ENCODE measurements around the gene SLC13A3. TPM values are rescaled to one million over a fixed set of nuclear protein-coding genes. Genes with fewer than 3 reads are reported as not detected.

SLC13A3 gene
- total RNA-seq, 1 experiment from 2014 or later = 1.3 TPM

- TF ChIP-seq, protein P1, sequence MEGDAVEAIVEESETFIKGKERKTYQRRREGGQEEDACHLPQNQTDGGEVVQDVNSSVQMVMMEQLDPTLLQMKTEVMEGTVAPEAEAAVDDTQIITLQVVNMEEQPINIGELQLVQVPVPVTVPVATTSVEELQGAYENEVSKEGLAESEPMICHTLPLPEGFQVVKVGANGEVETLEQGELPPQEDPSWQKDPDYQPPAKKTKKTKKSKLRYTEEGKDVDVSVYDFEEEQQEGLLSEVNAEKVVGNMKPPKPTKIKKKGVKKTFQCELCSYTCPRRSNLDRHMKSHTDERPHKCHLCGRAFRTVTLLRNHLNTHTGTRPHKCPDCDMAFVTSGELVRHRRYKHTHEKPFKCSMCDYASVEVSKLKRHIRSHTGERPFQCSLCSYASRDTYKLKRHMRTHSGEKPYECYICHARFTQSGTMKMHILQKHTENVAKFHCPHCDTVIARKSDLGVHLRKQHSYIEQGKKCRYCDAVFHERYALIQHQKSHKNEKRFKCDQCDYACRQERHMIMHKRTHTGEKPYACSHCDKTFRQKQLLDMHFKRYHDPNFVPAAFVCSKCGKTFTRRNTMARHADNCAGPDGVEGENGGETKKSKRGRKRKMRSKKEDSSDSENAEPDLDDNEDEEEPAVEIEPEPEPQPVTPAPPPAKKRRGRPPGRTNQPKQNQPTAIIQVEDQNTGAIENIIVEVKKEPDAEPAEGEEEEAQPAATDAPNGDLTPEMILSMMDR (conservative IDR thresholded peaks at IDR 0.05; ENCODE audit: low read depth, low read length) = peak; percentile 91
- no peak for TF ChIP-seq EZH2 (IDR thresholded peaks at IDR 0.05; ENCODE audit: borderline replicate concordance, low read depth, low read length, poor library complexity, severe bottlenecking)
- Histone ChIP-seq H3K27me3 (replicated peaks; ENCODE audit: insufficient read depth, low read depth, low read length, poor library complexity) (no peaks in the 10 kb centered on the region), H3K4me1 (ENCODE audit: insufficient read depth, low read length, poor library complexity, severe bottlenecking) (no peaks in the 10 kb centered on the region), H3K9me3 (ENCODE audit: low read depth, low read length, poor library complexity, severe bottlenecking) (no peaks in the 10 kb centered on the region), H3K36me3 (ENCODE audit: insufficient read depth, low read length, poor library complexity, severe bottlenecking) (no peaks in the 10 kb centered on the region), H3K27ac (ENCODE audit: low read depth, low read length, poor library complexity, severe bottlenecking) (no peak overlapping the region), H3K4me3 (ENCODE audit: low read depth, low read length, poor library complexity, severe bottlenecking) (peak overlapping the region; percentile 14)
- ChIA-PET POLR2A (ENCODE audit: low non-redundant PET) (no interaction called here), CTCF (no interaction called here)
- no TSS peak for BruUV-seq (replicated peaks)
- DNase-seq (ENCODE audit: low spot score) = peak; percentile 76
- intact Hi-C loops (cut with micrococcal nuclease; ENCODE audit: unreplicated experiment) = no loop called here
These were observed 88.7 kb downstream of the SLC13A3 start for GRCh38 chr20:46562373-46563169.

DNA sequence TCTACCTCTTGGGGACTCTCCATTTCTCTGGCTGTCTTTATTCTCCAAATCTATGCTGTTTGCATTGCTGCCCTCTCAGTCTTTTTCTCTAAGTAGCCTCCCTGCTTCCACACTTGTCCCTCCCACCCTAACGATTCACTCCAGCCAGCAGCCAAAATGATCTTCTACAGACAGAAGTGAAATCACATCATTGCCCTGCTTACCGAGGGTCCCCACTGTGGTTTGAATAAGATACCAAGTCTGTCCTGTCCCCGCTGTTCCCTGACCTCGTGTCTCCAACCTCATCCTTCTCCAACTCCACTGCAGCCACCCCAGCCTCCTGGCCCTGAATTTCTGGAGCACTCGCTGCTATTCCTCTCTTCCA, 89.3 kb downstream of the SLC13A3 start:
- no peak for DNase-seq (ENCODE audit: low spot score)
- TF ChIP-seq, protein P1 (conservative IDR thresholded peaks at IDR 0.05; ENCODE audit: low read depth, low read length) = no peak
- no peak for TF ChIP-seq EZH2 (IDR thresholded peaks at IDR 0.05; ENCODE audit: borderline replicate concordance, low read depth, low read length, poor library complexity, severe bottlenecking)
- no peak overlapping the region for H3K27ac ChIP-seq (ENCODE audit: low read depth, low read length, poor library complexity, severe bottlenecking)
- no peaks in the 10 kb centered on the region for H3K4me1 ChIP-seq (ENCODE audit: insufficient read depth, low read length, poor library complexity, severe bottlenecking)
- no peak overlapping the region for H3K4me3 ChIP-seq (ENCODE audit: low read depth, low read length, poor library complexity, severe bottlenecking)
- POLR2A ChIA-PET (ENCODE audit: low non-redundant PET) = no interaction called here
- intact Hi-C loops (cut with micrococcal nuclease; ENCODE audit: unreplicated experiment) = no loop called here
- CTCF ChIA-PET = interaction anchor here (1.1 kb wide), 1 partner anchor 24 kb away, joined by 5 read pairs; no protein-coding TSS in a partner anchor
- H3K9me3 ChIP-seq (ENCODE audit: low read depth, low read length, poor library complexity, severe bottlenecking) = no peaks in the 10 kb centered on the region
- no TSS peak for BruUV-seq (replicated peaks)
- no peaks in the 10 kb centered on the region for H3K36me3 ChIP-seq (ENCODE audit: insufficient read depth, low read length, poor library complexity, severe bottlenecking)
- peaks cover under 1% of the 10 kb centered on the region for H3K27me3 ChIP-seq (replicated peaks; ENCODE audit: insufficient read depth, low read depth, low read length, poor library complexity)

GRCh38 chr20:46559685-46560440, 91.4 kb downstream of the SLC13A3 start:
- Histone ChIP-seq H3K36me3 (ENCODE audit: insufficient read depth, low read length, poor library complexity, severe bottlenecking) (no peaks in the 10 kb centered on the region), H3K4me3 (ENCODE audit: low read depth, low read length, poor library complexity, severe bottlenecking) (no peak overlapping the region), H3K27ac (ENCODE audit: low read depth, low read length, poor library complexity, severe bottlenecking) (no peak overlapping the region), H3K27me3 (replicated peaks; ENCODE audit: insufficient read depth, low read depth, low read length, poor library complexity) (peaks cover 4% of the 10 kb centered on the region), H3K9me3 (ENCODE audit: low read depth, low read length, poor library complexity, severe bottlenecking) (no peaks in the 10 kb centered on the region), H3K4me1 (ENCODE audit: insufficient read depth, low read length, poor library complexity, severe bottlenecking) (no peaks in the 10 kb centered on the region)
- BruUV-seq (replicated peaks) = no TSS peak
- no peak for DNase-seq (ENCODE audit: low spot score)
- intact Hi-C loops (cut with micrococcal nuclease; ENCODE audit: unreplicated experiment) = no loop called here
- CTCF ChIA-PET = no interaction called here
- POLR2A ChIA-PET (ENCODE audit: low non-redundant PET) = no interaction called here
- TF ChIP-seq EZH2 (IDR thresholded peaks at IDR 0.05; ENCODE audit: borderline replicate concordance, low read depth, low read length, poor library complexity, severe bottlenecking) = no peak
- TF ChIP-seq, protein P1 (conservative IDR thresholded peaks at IDR 0.05; ENCODE audit: low read depth, low read length) = 0 out of 2 replicates have a peak, but pooled peaks have one; percentile 20
